WTC11 (cell line): ENCODE data around the gene SPATA25.

Experiments used
- AFF4 ChIP-seq: sonication (generic); formaldehyde crosslinking; IDR thresholded peaks from 2 replicates; pipeline ENCODE4 v1.8.1; 2023; ENCODE audit warnings: mild to moderate bottlenecking, missing genetic modification reagents, borderline replicate concordance
- ATF3 ChIP-seq: sonication (generic); formaldehyde crosslinking; conservative IDR thresholded peaks from 2 replicates; pipeline ENCODE4 v1.8.1; 2022; ENCODE audit warnings: mild to moderate bottlenecking, missing genetic modification reagents
- CREM ChIP-seq: sonication (generic); formaldehyde crosslinking; IDR thresholded peaks from 2 replicates; pipeline ENCODE4 v1.8.1; 2022; ENCODE audit warnings: mild to moderate bottlenecking, missing genetic modification reagents, moderate library complexity
- CTCF ChIP-seq: fragments of 200-600 bp; IDR thresholded peaks from 2 replicates; pipeline ENCODE4 v1.8.0; 2022; ENCODE audit warnings: antibody characterized with exemption
- ZNF121 ChIP-seq: sonication (generic); formaldehyde crosslinking; IDR thresholded peaks from 2 replicates; pipeline ENCODE4 v1.8.0; 2023; ENCODE audit warnings: missing genetic modification reagents
- ZNF232 ChIP-seq: sonication (generic); formaldehyde crosslinking; IDR thresholded peaks from 2 replicates; pipeline ENCODE4 v1.8.0; 2022; ENCODE audit warnings: mild to moderate bottlenecking, missing genetic modification reagents
- ZNF512 ChIP-seq: sonication (generic); formaldehyde crosslinking; IDR thresholded peaks from 2 replicates; pipeline ENCODE4 v1.8.1; 2022; ENCODE audit warnings: missing genetic modification reagents, borderline replicate concordance
- TF ChIP-seq, protein P1 (sequence below): sonication (generic); formaldehyde crosslinking; IDR thresholded peaks from 2 replicates; pipeline ENCODE4 v1.8.1; 2022; ENCODE audit warnings: low read depth, mild to moderate bottlenecking, moderate library complexity, missing genetic modification reagents, borderline replicate concordance
- TF ChIP-seq, protein P2 (sequence below): sonication (generic); formaldehyde crosslinking; IDR thresholded peaks from 2 replicates; pipeline ENCODE4 v1.8.1; 2023; ENCODE audit warnings: mild to moderate bottlenecking, missing genetic modification reagents, moderate library complexity

GRCh38 chr20:45872626-45873025 is 14.8 kb downstream of the SPATA25 start:
- no peak for TF ChIP-seq CTCF
- no peak for TF ChIP-seq ZNF232 (CRISPR knock-in tag)
- TF ChIP-seq ZNF121 (CRISPR knock-in tag): no peak
- no peak for TF ChIP-seq ZNF512 (CRISPR knock-in tag)
- TF ChIP-seq ATF3 (CRISPR knock-in tag): no peak
- TF ChIP-seq AFF4 (CRISPR knock-in tag): no peak
- TF ChIP-seq, protein P1, sequence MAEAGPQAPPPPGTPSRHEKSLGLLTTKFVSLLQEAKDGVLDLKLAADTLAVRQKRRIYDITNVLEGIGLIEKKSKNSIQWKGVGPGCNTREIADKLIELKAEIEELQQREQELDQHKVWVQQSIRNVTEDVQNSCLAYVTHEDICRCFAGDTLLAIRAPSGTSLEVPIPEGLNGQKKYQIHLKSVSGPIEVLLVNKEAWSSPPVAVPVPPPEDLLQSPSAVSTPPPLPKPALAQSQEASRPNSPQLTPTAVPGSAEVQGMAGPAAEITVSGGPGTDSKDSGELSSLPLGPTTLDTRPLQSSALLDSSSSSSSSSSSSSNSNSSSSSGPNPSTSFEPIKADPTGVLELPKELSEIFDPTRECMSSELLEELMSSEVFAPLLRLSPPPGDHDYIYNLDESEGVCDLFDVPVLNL (CRISPR knock-in tag): no peak
- TF ChIP-seq, protein P2, sequence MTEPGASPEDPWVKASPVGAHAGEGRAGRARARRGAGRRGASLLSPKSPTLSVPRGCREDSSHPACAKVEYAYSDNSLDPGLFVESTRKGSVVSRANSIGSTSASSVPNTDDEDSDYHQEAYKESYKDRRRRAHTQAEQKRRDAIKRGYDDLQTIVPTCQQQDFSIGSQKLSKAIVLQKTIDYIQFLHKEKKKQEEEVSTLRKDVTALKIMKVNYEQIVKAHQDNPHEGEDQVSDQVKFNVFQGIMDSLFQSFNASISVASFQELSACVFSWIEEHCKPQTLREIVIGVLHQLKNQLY (CRISPR knock-in tag): no peak
- no peak for TF ChIP-seq CREM (CRISPR knock-in tag)
